GM19372 (cell line): ENCODE results near the gene STX8.

Source experiments
- ATAC-seq: cut with Tn5 transposase; IDR thresholded peaks from one replicate; pipeline ENCODE4 v1.9.1; 2021; ENCODE audit warnings: mild to moderate bottlenecking, low read depth, moderate library complexity; ENCODE audit not compliant: unreplicated experiment

STX8 gene

GRCh38 chr17:9322326-9322725 lies 253.3 kb downstream of the STX8 start:
- ATAC-seq, result no peak

GRCh38 chr17:9321890-9322289 lies 253.7 kb downstream of the STX8 start:
- no peak for ATAC-seq

- no peak for ATAC-seq
These were observed 260.3 kb downstream of the STX8 start for GRCh38 chr17:9315360-9315759.

GRCh38 chr17:9313346-9313745 lies 262.3 kb downstream of the STX8 start:
- ATAC-seq, result no peak

- ATAC-seq, result no peak
These were observed 266.4 kb downstream of the STX8 start for GRCh38 chr17:9309216-9309615.

- no peak for ATAC-seq
These were observed 267.6 kb downstream of the STX8 start for GRCh38 chr17:9308069-9308468.

- ATAC-seq, result no peak
These were observed 268.2 kb downstream of the STX8 start for GRCh38 chr17:9307313-9307998.

GRCh38 chr17:9306086-9306485 lies 269.5 kb downstream of the STX8 start:
- no peak for ATAC-seq

- no peak for ATAC-seq
These were observed 275.9 kb downstream of the STX8 start for GRCh38 chr17:9299695-9300094.

- ATAC-seq, result no peak
These were observed 276.8 kb downstream of the STX8 start for GRCh38 chr17:9298776-9299295.

GRCh38 chr17:9298135-9298534 lies 277.5 kb downstream of the STX8 start:
- no peak for ATAC-seq

GRCh38 chr17:9294661-9295210 lies 280.9 kb downstream of the STX8 start:
- no peak for ATAC-seq

GRCh38 chr17:9292561-9292941 lies 283.1 kb downstream of the STX8 start:
- no peak for ATAC-seq

GRCh38 chr17:9291912-9292560 lies 283.6 kb downstream of the STX8 start:
- no peak for ATAC-seq

- no peak for ATAC-seq
These were observed 285.4 kb downstream of the STX8 start for GRCh38 chr17:9290226-9290613.

- ATAC-seq, result no peak
These were observed 288.3 kb downstream of the STX8 start for GRCh38 chr17:9287306-9287705.

- no peak for ATAC-seq
These were observed 289.2 kb downstream of the STX8 start for GRCh38 chr17:9286434-9286833.

- no peak for ATAC-seq
These were observed 289.8 kb downstream of the STX8 start for GRCh38 chr17:9285602-9286427.

- no peak for ATAC-seq
These were observed 290.7 kb downstream of the STX8 start for GRCh38 chr17:9284884-9285283.

- ATAC-seq, result no peak
These were observed 291.7 kb downstream of the STX8 start for GRCh38 chr17:9283909-9284308.

- ATAC-seq, result no peak
These were observed 295.7 kb downstream of the STX8 start for GRCh38 chr17:9279893-9280292.
